GM19455 (cell line): Measurements from ENCODE around the gene TIFAB.

Experiments used
- ATAC-seq: cut with Tn5 transposase; IDR thresholded peaks from one replicate; pipeline ENCODE4 v1.9.1; 2021; ENCODE audit not compliant: unreplicated experiment

Gene TIFAB

DNA sequence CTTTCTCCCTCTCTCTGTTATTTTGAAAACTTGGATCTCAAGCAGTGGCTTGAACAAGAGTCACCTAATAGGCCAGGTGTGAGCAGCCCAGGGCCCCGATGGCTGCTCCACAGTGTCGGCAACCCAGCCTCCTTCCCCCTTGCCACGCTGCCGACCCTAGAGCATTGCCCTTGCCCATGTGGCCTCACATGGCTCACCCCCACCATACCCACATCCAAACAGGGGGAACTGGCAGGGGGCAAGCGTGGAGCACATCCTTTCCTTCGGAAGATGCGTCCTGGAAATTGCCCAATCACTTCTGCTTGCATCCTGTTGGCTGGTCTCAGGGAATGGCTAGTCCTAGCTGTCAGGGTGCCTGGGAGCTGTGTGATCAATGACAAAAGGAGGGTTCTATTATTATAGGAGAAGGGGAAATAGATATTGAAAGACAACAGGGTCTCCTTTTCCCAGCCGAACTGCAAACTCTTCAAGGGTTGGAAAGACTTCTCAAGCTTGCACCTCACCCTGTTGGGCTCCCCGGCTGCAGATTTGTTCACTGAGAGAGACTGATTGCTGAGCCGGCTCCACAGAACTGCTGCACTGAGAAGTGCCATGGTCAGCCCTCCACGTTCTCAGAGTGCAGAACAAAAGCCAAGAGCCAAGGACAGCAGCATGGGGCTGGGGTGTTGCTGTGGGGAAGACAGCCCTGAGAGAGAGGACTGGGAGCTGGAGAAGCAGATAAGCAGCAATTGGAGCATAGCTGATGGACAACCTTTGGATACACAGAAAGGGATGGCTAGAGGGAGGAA is 8.3 kb upstream of the TIFAB start:
- ATAC-seq, result no peak

DNA sequence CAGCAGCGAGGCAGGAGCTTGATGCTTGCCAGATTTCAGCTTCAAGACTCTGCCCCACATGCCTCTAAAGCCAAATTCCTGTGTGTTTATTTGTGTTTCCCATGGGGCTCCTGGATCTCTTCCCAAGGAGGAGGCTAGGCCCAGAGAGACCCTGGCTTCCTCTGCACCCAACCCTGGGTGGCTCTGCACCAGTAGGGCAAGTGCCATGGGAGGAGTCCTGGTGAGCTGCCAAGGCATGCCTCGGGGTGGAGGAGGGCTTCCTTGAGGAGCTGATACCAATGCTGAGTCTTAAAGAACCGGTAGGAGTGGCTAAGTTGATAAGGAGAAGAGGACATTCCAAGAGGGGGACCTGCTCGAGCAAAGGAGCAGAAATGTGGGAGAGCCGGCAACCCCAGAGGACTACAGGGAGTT is 6.8 kb upstream of the TIFAB start:
- no peak for ATAC-seq

DNA sequence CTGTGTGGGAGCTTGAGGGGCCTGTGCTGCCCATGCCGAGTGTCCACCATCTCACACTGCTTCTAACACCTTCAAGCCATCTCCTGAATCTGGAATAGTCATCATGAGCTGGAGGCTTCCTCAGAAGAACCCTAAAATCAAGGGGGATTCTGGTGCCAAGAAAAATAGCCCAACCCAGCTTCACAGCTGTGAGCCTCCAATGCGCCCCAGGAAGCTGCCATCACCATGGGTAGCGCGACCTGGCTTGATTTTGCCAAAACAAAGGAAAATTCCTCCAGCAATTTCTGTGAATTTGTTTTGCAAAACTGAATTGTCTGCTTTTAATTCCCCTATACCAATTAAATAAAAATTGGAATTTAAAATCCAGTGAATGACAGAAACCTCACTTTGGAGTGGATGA is 6.2 kb upstream of the TIFAB start:
- ATAC-seq, result no peak

DNA sequence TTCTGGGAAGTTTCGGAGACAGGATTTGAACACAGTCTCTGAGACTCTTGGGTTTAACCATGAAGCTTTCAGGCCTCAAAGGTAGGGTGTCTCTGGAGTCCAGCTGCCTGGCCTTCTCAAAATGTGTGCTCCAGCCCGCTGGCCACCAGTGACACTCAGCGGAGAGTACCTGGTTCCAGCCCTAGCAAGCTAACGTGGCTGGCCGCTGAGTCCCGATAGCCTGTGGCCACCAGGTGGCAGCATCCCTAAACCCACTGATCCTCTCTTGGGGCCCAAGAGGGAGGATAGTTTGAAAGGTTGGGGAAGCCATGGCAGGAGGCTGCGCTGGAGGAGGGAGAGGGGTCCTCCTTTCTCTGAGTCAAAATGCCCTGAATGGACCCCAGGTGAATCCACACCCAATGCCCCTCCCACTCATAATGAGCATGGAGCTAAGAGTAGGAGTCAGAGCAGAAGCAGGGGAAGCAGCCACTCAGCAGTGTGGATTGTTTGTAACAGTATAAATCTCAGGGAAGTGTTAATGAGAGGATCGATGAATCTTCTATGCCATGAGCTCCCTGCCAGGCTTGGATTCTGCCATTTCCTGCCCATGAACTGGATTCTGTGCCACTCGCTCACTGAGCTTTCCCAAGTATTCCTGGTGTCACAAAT is 5.4 kb upstream of the TIFAB start:
- ATAC-seq, result peak; percentile 66

DNA sequence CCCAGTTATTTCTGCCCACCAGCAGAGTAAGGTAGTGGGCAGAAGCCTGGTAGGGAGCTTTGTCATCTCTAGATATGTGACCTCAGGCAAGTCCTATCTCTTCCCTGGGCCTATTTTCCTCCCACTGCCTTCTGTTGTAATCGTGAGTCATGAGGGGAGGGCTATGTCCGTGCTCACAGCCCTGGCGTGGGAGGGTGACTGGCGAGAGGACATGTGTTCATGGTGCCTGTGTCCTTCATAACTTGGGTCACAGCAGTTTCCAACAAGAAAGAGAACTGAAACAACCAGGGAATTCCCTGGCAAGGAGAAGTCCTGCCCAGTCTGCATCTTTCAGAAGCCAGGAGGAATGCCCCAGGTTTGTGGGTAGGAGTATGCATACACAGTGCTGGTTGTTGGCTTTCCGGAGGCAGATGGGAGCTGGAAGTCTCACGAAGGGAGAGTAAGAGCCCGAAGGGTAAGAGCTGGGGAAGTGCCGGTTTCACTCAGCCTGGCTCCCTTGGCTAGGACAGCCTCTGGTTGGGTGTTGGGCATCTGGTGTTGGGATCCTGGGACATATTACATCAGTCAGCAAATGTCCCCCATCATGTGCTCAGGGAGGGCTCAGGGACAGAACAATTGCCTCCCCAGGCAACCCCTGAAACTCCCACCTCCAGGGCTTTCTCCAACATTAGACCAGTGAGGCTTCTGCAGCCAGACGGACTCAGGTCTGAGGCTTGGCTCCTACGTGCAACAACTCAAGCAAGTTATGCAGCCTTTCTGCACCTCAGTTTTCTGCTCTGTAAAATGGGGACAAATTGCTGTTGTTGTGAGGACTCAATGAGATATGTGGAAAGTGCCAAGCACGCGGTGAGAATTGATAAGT is 4.3 kb upstream of the TIFAB start:
- ATAC-seq, result peak; percentile 58

DNA sequence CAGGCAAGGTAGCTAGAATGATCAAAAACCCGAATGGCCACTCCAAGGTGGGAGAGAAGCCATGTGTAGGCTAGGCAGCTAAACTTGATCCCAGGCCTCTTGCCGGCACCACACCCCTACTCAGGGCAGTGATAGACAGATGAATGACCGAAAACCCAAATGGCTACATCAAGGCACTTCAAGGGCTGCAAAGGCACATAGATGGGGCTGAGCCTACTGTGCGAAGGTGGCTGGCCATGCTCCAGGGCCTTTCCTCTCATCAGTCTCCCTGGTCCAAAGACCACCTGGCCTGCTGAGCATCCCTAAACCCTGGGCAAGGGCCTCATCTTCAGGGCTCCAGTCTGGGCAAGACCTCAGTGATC is 3.7 kb upstream of the TIFAB start:
- ATAC-seq, result no peak

DNA sequence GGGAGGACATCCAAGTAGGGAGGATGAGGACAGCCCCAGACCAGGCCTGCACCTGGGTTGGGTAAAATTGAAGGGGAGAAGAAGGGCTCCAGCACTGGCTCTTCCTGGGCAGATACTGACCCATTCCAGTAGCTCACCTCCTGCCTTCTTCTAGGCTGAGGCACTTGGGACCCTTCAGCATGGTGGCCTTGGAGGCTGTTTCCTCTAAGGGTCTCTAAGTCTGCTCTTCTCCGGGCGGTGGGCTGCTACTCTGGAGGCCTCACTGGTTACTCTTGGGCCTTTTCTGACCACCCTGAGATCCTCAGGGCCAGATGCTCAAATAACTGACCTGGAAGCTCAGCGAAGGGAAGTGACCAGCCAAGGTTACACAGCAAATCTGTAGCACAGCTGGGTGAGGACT is 2.8 kb upstream of the TIFAB start:
- no peak for ATAC-seq

DNA sequence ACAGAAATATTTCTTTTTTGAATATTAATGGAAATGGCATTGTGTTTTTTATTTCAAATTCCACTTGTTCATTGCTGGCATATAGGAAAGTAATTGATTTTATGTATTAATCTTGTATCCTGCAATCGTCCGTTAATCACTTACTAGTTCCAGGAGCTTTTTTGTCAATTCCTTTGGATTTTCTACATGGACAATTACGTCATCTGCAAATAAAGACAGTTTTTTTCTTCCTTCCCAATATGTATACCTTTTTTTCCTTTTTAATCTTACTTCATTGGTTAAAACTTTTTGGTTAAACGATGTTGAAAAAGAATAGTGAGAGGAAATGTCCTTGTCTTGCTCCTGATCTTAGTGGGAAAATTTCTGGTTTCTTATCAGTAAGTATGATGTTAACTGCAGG is 1.5 kb upstream of the TIFAB start:
- no peak for ATAC-seq

DNA sequence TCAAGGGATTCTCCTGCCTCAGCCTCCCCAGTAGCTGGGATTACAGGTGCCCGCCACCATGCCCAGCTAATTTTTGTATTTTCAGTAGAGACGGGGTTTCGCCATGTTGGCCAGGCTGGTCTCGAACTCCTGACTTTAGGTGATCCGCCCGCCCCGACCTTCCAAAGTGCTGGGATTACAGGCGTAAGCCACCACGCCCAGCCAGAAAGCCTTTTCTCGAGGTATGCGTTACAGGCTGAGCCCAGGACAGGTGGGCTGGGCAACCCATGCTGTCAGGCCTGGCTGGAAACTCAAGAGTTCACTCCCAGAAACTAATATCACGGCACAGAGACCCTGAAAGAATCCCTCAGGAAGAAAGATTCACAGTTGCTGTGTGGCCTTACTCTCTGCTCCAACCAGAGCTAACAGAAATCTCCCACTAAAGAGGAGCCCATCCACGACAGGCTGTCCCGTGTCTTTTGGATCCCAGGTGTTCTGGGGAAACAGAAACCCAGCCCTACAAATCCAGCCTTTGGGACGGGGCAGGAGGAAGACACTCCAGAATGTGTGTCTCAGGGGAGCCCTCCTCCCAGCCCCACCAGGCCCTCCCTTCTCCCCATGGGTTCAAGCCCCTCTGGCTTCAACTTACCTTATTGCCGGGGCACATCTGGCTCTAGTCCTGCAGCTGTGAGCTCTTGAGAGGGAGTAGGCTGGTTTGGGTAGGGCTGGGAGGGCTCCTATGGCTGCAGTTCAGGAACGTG is 400 bp downstream of the TIFAB start:
- ATAC-seq, result no peak

DNA sequence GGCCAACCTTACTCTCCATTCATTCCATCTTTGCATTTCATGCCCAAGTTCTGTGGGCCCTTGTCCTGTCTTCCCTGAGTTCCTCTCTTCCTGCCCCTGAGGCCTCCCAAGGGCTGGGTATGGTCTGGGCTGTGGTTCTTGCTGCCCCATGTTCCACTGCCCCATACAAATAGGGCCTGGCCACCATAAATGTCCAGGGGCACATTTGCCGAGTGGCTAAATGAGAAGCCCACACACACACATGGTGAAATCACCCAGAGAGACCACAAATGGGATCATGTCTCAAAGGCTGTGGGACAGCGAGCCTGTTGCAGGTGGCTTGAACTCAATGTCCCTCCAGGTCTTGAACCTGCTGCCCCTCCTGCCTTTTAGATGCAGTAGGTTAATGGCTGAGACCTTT is 1.2 kb downstream of the TIFAB start:
- no peak for ATAC-seq

DNA sequence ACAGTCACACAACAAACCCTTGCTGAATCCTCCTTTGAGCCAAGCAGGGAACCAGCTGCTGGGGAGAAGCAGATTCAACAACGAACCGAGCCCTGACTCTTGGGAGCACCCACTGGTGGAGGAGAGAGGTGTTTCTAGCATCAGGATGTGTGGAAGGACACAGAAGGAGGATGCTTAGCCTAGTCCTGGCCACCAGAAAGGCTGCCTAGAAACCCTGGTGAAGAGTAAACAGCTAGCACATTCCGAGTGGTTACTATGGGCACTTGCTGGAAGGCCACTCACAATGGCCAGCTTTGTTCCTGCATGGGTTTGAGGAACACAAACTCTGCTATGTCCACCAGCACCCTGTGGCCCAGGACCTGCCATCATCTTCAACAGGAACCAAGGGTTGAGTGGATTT is 1.8 kb downstream of the TIFAB start:
- ATAC-seq, result no peak

DNA sequence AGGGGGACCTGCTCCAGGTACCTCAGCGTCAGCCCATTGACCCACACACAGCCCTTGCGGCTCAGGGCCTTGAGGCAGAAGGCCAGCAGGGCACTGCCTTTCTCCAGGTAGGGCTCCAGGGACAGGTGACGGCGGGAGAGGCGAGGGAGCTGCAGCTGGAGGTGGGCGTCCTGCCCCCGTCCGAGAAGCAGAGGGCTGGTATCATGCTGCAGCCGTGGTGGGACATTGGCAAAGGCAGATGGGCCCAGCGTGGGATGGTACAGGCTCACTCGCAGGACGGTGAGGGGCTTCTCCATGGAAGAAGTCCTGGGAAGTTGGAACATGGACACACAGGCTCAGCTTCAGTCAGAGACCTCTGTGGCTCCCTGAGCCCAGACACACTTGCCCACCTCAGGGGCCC is 2.5 kb downstream of the TIFAB start:
- no peak for ATAC-seq

DNA sequence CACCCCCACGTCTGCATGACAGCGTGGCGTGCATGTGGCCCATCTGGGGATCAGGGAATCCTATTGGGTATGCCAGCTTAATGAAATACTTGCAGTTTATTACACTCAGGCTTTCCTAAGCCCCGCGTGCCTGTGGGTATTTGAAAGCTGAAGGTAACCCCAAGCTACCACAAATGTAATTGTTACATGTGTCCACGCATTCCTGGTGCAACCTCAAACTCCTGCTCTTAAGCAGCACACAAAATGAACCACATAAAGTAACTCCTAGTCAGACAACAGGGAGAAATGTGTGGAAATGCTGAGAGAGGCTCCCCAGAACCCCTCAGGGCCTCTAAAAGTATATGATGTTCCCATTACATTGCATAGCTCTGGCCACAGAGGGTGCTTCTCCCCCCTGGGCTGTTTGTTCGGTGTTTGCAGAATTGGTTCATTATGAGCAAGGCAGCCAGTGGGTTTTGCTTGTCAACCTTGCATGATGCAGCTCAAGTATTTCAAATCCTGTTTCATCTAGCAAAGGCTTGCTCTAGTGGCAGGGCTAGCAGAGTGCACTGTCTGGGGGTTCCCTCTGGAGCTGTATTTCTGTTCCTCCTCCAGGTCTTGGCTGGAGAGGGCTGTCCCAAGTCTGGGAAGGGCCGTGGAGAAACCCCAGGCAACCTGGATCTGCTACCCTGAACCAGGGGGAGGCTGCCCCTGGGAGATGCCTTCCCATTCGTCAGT is 3.2 kb downstream of the TIFAB start:
- no peak for ATAC-seq

DNA sequence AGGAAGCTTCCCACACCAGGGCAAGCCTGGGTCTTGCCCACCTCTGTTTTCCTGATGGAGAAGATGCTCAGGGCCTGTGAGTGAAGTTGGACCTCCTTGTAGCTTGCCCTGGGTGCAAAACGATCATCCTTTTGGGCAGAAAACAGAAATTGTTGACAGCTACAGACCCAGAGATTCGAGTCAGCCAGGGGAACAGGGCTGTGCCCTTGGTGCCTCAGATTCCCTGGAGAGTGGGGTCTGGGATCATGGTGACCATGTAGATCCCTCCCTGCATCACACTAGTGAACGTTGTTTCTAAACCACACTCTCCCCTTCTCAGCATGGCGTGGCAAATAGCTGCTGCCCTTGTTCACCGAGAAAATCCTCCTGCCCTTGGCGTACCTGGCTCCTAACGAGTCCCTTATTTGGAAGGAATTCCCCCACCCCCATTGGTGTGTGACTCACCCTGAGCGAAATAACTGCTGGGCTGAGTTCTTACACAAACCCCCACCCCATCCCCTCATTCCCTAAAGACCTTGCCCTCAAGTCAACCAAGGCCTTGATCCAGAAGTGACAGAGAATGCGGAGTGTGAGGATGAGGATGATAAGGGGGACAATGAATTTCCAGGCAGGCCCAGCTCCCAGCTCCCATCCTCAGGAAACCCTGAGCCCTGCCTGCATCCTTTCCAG is 3.9 kb downstream of the TIFAB start:
- ATAC-seq, result no peak

DNA sequence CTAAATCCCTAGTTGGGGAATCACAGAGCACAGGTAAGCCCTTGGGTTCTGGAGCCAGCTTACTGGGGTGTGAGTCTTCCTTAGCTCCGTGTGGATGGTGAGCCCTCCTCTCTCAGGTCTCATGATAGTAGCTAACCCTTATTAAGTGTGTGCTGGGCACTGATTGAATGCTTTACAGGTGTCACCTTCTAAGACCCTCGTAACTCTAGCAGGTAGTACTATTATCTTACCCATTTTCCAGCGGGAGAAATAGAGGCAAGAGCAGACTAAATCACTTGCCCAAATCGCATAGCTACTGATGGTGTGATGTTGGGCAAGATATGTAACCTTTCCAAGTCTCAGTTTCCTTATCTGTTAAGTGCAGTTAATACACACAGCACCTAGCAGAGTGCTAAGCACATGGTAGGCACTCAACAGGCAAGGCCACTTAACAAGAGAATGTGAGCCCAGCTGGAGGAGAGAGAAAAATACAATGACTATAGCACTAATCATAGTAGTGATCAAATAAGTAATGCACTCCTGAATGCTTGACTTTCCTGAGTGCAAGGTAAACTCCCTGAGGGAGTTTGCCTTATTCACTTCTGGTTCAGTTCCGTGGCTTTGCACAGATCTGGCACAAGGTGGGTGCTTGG is 4.7 kb downstream of the TIFAB start, which contains the start of gene DCANP1:
Gene DCANP1, minus strand, starts transcription at position 51 of the 632 bp plus-strand sequence. CDS start 240 bp downstream, outside the sequence.
- no peak for ATAC-seq

DNA sequence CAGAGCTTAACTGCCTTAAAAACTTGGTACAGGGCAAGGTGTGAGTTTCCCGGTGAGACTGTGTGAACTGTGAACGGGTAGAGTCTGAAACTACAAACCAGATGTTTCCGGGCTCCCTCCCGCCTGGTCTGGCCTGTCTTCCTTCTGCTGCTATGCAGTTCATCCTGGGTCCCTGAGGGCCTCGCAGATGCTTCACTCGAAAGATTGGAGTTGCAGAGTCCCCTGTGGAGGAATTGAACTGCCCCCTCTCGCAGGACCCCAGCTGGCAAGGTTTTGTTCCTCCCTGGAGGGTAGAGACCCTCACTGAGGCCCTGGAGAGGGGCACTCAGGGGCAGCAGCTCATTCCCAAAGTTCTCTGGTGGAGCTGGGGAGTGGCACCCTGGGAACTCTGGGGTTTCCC is 5.5 kb downstream of the TIFAB start:
- no peak for ATAC-seq

DNA sequence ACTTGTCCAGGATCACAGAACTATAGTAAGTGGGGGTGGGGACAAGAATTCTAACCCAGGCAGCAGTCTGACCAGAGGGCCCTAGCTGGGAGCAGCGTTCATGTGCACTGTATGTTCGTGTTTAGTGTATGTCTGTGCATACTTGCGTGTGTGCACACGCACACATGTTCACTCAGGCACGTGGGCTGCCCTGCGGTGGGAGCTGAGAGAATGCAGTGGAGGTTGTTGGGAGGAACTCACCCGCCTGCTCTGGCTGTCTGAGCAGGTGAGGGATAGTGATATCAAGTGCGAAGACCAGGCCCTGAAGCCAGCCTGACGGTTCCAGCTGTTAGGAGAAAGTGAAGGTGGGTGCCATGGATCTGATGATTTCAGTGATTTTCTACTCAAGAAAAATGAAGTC is 5.9 kb downstream of the TIFAB start:
- ATAC-seq, result no peak

DNA sequence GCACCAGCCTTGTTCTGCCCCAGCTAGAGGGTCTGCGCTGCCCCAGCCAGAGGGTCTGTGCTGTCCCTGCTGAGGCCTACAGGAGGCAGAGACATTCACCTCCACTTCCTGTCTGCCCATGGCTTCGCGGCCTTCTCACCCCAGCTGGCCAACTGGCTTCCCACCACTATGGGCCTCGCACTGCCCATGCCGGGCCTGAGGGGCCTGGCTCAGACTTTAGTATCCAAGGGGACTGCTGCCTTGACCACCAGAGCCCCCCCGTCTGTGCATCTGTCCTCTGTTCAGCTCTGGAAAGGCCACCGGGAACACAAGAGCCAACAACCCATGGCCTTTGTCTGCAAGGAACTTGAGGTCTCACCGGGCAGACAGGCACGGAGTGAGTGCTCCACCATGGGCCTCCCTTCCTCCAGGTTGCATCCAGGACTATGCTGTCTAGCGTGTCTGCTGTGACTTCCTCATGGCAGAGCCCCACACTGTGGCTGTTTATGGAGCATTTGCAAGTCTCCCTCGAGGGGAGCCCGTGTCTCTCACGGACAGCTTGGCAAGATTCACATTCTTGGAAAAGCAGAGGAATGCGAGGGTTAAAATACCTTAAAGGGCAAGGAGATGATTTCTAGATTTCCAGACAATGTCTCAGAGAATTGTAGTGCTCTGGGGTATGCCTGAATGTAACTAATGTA is 6.7 kb downstream of the TIFAB start:
- ATAC-seq, result no peak

DNA sequence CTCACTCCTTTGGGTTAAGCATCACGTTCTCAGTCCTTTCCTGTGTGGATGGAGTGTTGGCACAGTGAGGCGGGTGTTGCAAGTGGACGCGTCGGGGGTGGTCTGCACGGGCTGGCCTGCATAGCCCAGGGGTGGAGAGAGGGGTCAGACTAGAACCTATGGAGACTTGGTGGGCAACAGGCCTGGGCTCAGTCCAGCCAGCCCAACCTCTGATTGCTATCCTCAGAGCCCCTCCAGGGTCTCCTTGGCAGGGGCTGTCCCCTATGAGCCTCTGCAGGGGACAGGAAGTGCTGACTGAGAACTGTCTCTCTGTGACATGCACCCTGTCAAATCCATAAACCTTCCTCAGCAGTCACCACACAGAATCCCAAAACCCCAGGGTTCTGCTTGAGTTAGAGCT is 7.3 kb downstream of the TIFAB start:
- ATAC-seq, result no peak
